ENCODE results near the gene BAIAP2. TPM values are rescaled to one million over a fixed set of nuclear protein-coding genes. Genes with fewer than 3 reads are reported as not detected.
A peak's percentile ranks its signal among the peaks of the same experiment; 100 is the strongest.

BAIAP2 gene
- total RNA-seq, 1 experiment from 2014 or later = 67.0 TPM

DNA sequence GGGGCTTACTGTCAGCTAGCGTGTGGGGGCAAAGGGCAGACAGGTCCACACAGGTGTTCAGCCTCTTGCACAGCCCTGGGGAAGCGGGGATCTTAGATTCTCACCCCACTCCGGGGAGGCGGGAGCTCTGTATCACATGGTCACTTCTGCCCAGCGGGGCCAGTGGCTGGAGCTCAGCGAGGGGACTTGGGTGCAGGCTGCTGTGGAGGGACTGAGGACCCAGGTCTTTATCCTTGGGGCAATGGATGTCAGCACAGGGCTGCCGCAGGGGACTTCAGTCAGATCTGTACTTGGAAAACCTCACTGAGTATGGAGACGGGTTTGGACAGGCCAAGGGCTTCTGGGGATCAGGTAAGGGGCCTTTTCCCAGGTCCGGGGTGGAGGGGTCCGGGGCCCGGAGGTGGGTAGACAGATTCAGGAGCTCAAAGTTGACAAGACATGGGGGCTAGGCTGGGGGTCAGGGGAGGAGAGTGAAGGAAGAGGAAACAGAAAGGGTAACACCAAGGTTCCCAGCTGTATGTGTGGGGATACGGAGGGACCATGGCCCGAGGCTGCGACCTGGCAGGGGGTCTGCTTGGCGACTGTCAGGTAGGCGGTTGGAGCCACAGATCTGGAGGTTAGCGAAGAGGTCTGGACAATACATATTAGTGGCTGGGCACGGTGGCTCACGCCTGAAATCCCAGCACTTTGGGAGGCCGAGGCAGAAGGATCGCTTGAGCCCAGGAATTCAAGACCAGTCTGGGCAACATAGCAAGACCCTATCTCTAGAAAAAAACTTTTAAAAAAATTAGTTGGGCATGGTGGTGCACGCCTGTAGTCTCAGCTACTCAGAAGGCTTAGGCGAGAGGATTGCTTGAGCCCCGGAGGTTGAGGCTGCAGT lies 15.1 kb upstream of the BAIAP2 start:
- Mint-ChIP-seq H3K4me1 (ENCODE audit: insufficient read depth, unreplicated experiment) (peaks cover 6% of the 10 kb centered on the region), H3K27me3 (ENCODE audit: insufficient read depth, unreplicated experiment) (no peaks in the 10 kb centered on the region), H3K4me3 (ENCODE audit: unreplicated experiment) (no peak overlapping the region), H3K27ac (ENCODE audit: low read depth, unreplicated experiment) (no peak overlapping the region), H3K9me3 (ENCODE audit: unreplicated experiment) (peaks cover 9% of the 10 kb centered on the region), H3K36me3 (ENCODE audit: insufficient read depth, unreplicated experiment) (peaks cover 7% of the 10 kb centered on the region)
- no TSS peak for BruUV-seq (replicated peaks)
- intact Hi-C loops (cut with micrococcal nuclease) = no loop called here
- no peak for DNase-seq (ENCODE audit: unreplicated experiment)
- TF ChIP-seq, protein P1, sequence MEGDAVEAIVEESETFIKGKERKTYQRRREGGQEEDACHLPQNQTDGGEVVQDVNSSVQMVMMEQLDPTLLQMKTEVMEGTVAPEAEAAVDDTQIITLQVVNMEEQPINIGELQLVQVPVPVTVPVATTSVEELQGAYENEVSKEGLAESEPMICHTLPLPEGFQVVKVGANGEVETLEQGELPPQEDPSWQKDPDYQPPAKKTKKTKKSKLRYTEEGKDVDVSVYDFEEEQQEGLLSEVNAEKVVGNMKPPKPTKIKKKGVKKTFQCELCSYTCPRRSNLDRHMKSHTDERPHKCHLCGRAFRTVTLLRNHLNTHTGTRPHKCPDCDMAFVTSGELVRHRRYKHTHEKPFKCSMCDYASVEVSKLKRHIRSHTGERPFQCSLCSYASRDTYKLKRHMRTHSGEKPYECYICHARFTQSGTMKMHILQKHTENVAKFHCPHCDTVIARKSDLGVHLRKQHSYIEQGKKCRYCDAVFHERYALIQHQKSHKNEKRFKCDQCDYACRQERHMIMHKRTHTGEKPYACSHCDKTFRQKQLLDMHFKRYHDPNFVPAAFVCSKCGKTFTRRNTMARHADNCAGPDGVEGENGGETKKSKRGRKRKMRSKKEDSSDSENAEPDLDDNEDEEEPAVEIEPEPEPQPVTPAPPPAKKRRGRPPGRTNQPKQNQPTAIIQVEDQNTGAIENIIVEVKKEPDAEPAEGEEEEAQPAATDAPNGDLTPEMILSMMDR (IDR thresholded peaks at IDR 0.05; ENCODE audit: unreplicated experiment) = no peak
- POLR2A ChIA-PET = interaction anchor here (0.6 to 1.4 kb wide), 3 partner anchors 17 to 110 kb away, joined by 3 to 4 read pairs (median 3); no protein-coding TSS in a partner anchor
- CTCF ChIA-PET = interaction anchor here (0.6 to 1.9 kb wide), 4 partner anchors 19 to 123 kb away, joined by 3 to 10 read pairs (median 4); no protein-coding TSS in a partner anchor

GRCh38 chr17:81020443-81020766 lies 14.5 kb upstream of the BAIAP2 start:
- Mint-ChIP-seq H3K27me3 (ENCODE audit: insufficient read depth, unreplicated experiment) (no peaks in the 10 kb centered on the region), H3K4me1 (ENCODE audit: insufficient read depth, unreplicated experiment) (peaks cover 6% of the 10 kb centered on the region), H3K4me3 (ENCODE audit: unreplicated experiment) (no peak overlapping the region), H3K9me3 (ENCODE audit: unreplicated experiment) (peaks cover 6% of the 10 kb centered on the region), H3K36me3 (ENCODE audit: insufficient read depth, unreplicated experiment) (peaks cover 4% of the 10 kb centered on the region), H3K27ac (ENCODE audit: low read depth, unreplicated experiment) (no peak overlapping the region)
- CTCF ChIA-PET = interaction anchor here (0.6 to 1.9 kb wide), 4 partner anchors 19 to 123 kb away, joined by 3 to 10 read pairs (median 4); no protein-coding TSS in a partner anchor
- intact Hi-C loops (cut with micrococcal nuclease) = no loop called here
- no peak for DNase-seq (ENCODE audit: unreplicated experiment)
- POLR2A ChIA-PET = interaction anchor here (0.5 to 1.4 kb wide), 3 partner anchors 18 to 59 kb away, joined by 3 to 4 read pairs (median 3); no protein-coding TSS in a partner anchor
- no TSS peak for BruUV-seq (replicated peaks)
- TF ChIP-seq, protein P1 (IDR thresholded peaks at IDR 0.05; ENCODE audit: unreplicated experiment) = no peak

- Mint-ChIP-seq H3K27me3 (ENCODE audit: insufficient read depth, unreplicated experiment) (peaks cover 1% of the 10 kb centered on the region), H3K4me1 (ENCODE audit: insufficient read depth, unreplicated experiment) (peaks cover 6% of the 10 kb centered on the region), H3K4me3 (ENCODE audit: unreplicated experiment) (no peak overlapping the region), H3K27ac (ENCODE audit: low read depth, unreplicated experiment) (no peak overlapping the region), H3K36me3 (ENCODE audit: insufficient read depth, unreplicated experiment) (no peaks in the 10 kb centered on the region), H3K9me3 (ENCODE audit: unreplicated experiment) (peaks cover 1% of the 10 kb centered on the region)
- intact Hi-C loops (cut with micrococcal nuclease) = no loop called here
- TF ChIP-seq, protein P1 (IDR thresholded peaks at IDR 0.05; ENCODE audit: unreplicated experiment) = no peak
- POLR2A ChIA-PET = interaction anchor here (0.5 to 1.4 kb wide), 4 partner anchors 9 to 59 kb away, joined by 3 to 4 read pairs (median 3); no protein-coding TSS in a partner anchor
- CTCF ChIA-PET = interaction anchor here (0.6 to 3.6 kb wide), 4 partner anchors 16 to 122 kb away, joined by 3 to 20 read pairs (median 7); no protein-coding TSS in a partner anchor
- peak; percentile 63 for DNase-seq (ENCODE audit: unreplicated experiment)
- BruUV-seq (replicated peaks) = no TSS peak
These were observed 14.0 kb upstream of the BAIAP2 start for GRCh38 chr17:81020767-81021497.

Measured in MCF 10A (cell line).